KG1 (cell line): ENCODE results near the gene KIF21B.
A peak's percentile ranks its signal among the peaks of the same experiment; 100 is the strongest.

Experiments used
- DNase-seq: peaks from one replicate; lab custom pipeline; 2025; lab: John Stamatoyannopoulos, UW

Gene KIF21B

GRCh38 chr1:201020040-201020591 lies 3.4 kb downstream of the KIF21B start:
- peak; percentile 88 for DNase-seq

GRCh38 chr1:201019321-201019977 lies 4.1 kb downstream of the KIF21B start:
- DNase-seq, result peak; percentile 84

- no peak for DNase-seq
Measured at GRCh38 chr1:201017828-201018163, 5.7 kb downstream of the KIF21B start.

- no peak for DNase-seq
Measured at GRCh38 chr1:201016943-201017827, 6.3 kb downstream of the KIF21B start.

- DNase-seq, result no peak
Measured at GRCh38 chr1:201016211-201016651, 7.3 kb downstream of the KIF21B start.

- no peak for DNase-seq
Measured at GRCh38 chr1:201015551-201016091, 7.9 kb downstream of the KIF21B start.

GRCh38 chr1:201014816-201015200 lies 8.7 kb downstream of the KIF21B start:
- no peak for DNase-seq

- no peak for DNase-seq
Measured at GRCh38 chr1:201013991-201014815, 9.3 kb downstream of the KIF21B start.

- no peak for DNase-seq
Measured at GRCh38 chr1:201013031-201013485, 10.5 kb downstream of the KIF21B start.

- DNase-seq, result no peak
Measured at GRCh38 chr1:201011616-201012015, 11.9 kb downstream of the KIF21B start.

- no peak for DNase-seq
Measured at GRCh38 chr1:201009962-201010645, 13.4 kb downstream of the KIF21B start.

- no peak for DNase-seq
Measured at GRCh38 chr1:201008666-201009360, 14.7 kb downstream of the KIF21B start.

GRCh38 chr1:201007481-201007880 lies 16.0 kb downstream of the KIF21B start:
- DNase-seq, result no peak

- no peak for DNase-seq
Measured at GRCh38 chr1:201006450-201006849, 17.1 kb downstream of the KIF21B start.

GRCh38 chr1:201004732-201005131 lies 18.8 kb downstream of the KIF21B start:
- no peak for DNase-seq

GRCh38 chr1:201004154-201004553 lies 19.4 kb downstream of the KIF21B start:
- no peak for DNase-seq

- no peak for DNase-seq
Measured at GRCh38 chr1:201002510-201002909, 21.0 kb downstream of the KIF21B start.

GRCh38 chr1:201001962-201002361 lies 21.6 kb downstream of the KIF21B start:
- no peak for DNase-seq

- no peak for DNase-seq
Measured at GRCh38 chr1:201000391-201000790, 23.1 kb downstream of the KIF21B start.

- DNase-seq, result no peak
Measured at GRCh38 chr1:200999667-201000066, 23.8 kb downstream of the KIF21B start.

GRCh38 chr1:200998323-200998722 lies 25.2 kb downstream of the KIF21B start:
- DNase-seq, result no peak
